ENCODE measurements around the gene ZNF782.

Gene ZNF782

GRCh38 chr9:96779089-96779488 is 75.2 kb downstream of the ZNF782 start:
- DNase-seq (ENCODE audit: extremely low read depth, low read depth) = no peak
- no peak for TF ChIP-seq CTCF (IDR thresholded peaks at IDR 0.05; ENCODE audit: low read depth, low read length)

- DNase-seq (ENCODE audit: extremely low read depth, low read depth) = no peak
Measured at GRCh38 chr9:96777426-96777864, 76.9 kb downstream of the ZNF782 start.

GRCh38 chr9:96771124-96771523 is 83.2 kb downstream of the ZNF782 start:
- no peak for TF ChIP-seq CTCF (IDR thresholded peaks at IDR 0.05; ENCODE audit: low read depth, low read length)
- no peak for DNase-seq (ENCODE audit: extremely low read depth, low read depth)

More at GRCh38 chr9:96777426-96777864, 76.9 kb downstream of the ZNF782 start:
- no peak for TF ChIP-seq CTCF (IDR thresholded peaks at IDR 0.05; ENCODE audit: low read depth, low read length)

GRCh38 chr9:96769989-96770388 is 84.3 kb downstream of the ZNF782 start:
- no peak for TF ChIP-seq CTCF (IDR thresholded peaks at IDR 0.05; ENCODE audit: low read depth, low read length)

More at GRCh38 chr9:96769989-96770388, 84.3 kb downstream of the ZNF782 start:
- DNase-seq (ENCODE audit: extremely low read depth, low read depth) = no peak
